ENCODE results near the gene PTPN3. TPM values are rescaled to one million over a fixed set of nuclear protein-coding genes. Genes with fewer than 3 reads are reported as not detected.
A peak's percentile ranks its signal among the peaks of the same experiment; 100 is the strongest.
"Not testable (repeated sequence)": the region's sequence is repeated elsewhere in the genome, so short reads cannot be mapped to it uniquely, and the experiment has no call there.

Gene PTPN3
- total RNA-seq, 3 donors from 2014 or later, result 13.2 to 30.3 (median 25.8) TPM

DNA sequence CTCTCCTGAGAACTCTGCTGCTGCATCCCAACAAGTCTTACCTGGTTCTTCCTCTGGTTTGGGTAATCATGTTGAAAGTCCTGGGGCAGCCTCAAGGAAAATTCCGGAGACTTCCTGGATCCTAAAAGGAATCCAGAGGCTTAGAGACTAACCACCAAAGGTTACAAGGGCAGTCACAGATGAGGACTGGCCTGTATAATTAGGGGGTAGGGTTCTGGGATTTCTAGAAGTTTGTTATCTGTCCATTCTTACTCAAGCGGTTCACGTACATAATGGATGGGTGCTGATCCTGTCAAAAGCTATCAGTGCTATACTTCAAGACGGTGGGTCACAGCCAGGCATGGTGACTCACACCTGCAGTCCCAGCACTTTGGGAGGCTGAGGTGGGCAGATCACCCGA lies 125.9 kb downstream of the PTPN3 start:
- intact Hi-C loops (cut with DNase I, micrococcal nuclease), result no loop called here
- no peaks in the 10 kb centered on the region for H3K36me3 ChIP-seq (ENCODE audit: low read depth)
- DNase-seq (no peak), ATAC-seq (no peak)
- no peak overlapping the region for H3K4me3 ChIP-seq
- H3K4me1 ChIP-seq (ENCODE audit: low read depth), result no peaks in the 10 kb centered on the region
- TF ChIP-seq CTCF (IDR thresholded peaks at IDR 0.05), result no peak
- H3K9me3 ChIP-seq, result no peaks in the 10 kb centered on the region

GRCh38 chr9:109371374-109371773 lies 126.7 kb downstream of the PTPN3 start:
- no peaks in the 10 kb centered on the region for H3K9me3 ChIP-seq
- no peak overlapping the region for H3K4me3 ChIP-seq
- ATAC-seq, result peak; percentile 80
- intact Hi-C loops (cut with DNase I, micrococcal nuclease), result no loop called here
- no peaks in the 10 kb centered on the region for H3K4me1 ChIP-seq (ENCODE audit: low read depth)
- no peak for TF ChIP-seq CTCF (IDR thresholded peaks at IDR 0.05)
- H3K36me3 ChIP-seq (ENCODE audit: low read depth), result no peaks in the 10 kb centered on the region
- DNase-seq, result no peak

DNA sequence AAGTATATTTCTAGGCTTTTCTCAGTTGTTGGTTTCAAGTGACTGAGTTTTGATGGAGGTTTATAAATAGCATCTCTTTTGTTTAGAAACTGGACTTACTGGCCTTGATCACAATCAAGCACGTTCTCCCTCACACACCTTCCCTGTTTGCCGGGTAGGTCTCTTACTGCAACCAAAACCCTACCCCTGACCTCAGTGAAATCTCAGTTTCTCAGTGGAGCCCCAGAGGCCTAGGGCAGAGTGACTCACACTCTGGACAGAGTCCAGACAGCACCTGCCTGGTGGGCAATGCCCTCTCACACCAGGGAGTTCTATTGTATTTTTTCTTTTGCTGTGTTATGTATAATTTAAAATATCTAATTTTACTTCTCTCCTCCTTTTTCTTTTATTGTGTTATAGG lies 128.8 kb downstream of the PTPN3 start:
- Histone ChIP-seq H3K4me3 (no peak overlapping the region), H3K36me3 (ENCODE audit: low read depth) (no peaks in the 10 kb centered on the region), H3K9me3 (no peaks in the 10 kb centered on the region), H3K4me1 (ENCODE audit: low read depth) (no peaks in the 10 kb centered on the region)
- DNase-seq, result no peak
- ATAC-seq, result no peak
- no peak for TF ChIP-seq CTCF (IDR thresholded peaks at IDR 0.05)
- intact Hi-C loops (cut with DNase I, micrococcal nuclease), result no loop called here

GRCh38 chr9:109360771-109361170 lies 137.3 kb downstream of the PTPN3 start:
- no peak for TF ChIP-seq CTCF (IDR thresholded peaks at IDR 0.05)

DNA sequence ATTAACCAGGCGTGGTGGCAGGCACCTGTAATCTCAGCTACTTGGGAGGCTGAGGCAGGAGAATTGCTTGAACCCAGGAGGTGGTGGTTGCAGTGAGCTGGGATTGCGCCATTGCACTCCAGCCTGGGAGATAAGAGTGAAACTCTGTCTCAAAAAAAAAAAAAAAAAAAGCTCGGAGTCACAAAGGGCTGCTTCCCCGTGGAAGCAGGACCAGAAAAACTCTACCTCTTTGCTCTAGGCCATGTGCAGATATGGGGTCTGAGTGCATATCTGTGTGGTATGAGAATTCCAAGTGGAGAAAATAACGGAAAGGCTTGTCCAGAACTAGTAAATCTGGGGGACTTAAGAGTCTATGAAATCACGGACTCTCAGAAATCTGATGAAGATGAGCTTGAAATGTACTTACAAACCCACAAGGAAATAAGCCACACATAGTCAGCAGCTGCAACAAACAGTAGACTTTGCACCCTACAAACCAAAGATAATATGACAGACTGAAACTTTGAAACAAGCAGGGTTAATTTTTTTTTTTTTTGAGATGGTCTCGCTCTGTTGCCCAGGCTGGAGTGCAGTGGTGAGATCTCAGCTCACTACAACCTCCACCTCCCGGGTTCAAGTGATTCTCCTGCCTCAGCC lies 139.0 kb downstream of the PTPN3 start:
- DNase-seq (peak in 1 of 3 donors; percentile 27), ATAC-seq (peak; percentile 89)
- H3K4me3 ChIP-seq; H3K4me1 ChIP-seq (ENCODE audit: low read depth); intact Hi-C loops (cut with DNase I, micrococcal nuclease); H3K9me3 ChIP-seq; H3K36me3 ChIP-seq (ENCODE audit: low read depth): not testable (repeated sequence)

More at GRCh38 chr9:109360771-109361170, 137.3 kb downstream of the PTPN3 start:
- DNase-seq (no peak), ATAC-seq (no peak)
- H3K9me3 ChIP-seq, result no peaks in the 10 kb centered on the region
- H3K4me3 ChIP-seq, result no peak overlapping the region
- H3K4me1 ChIP-seq (ENCODE audit: low read depth), result no peaks in the 10 kb centered on the region
- intact Hi-C loops (cut with DNase I, micrococcal nuclease), result no loop called here
- no peaks in the 10 kb centered on the region for H3K36me3 ChIP-seq (ENCODE audit: low read depth)

GRCh38 chr9:109355564-109356297 lies 142.4 kb downstream of the PTPN3 start:
- Histone ChIP-seq H3K4me3 (no peak overlapping the region), H3K9me3 (no peaks in the 10 kb centered on the region), H3K36me3 (ENCODE audit: low read depth) (no peaks in the 10 kb centered on the region), H3K4me1 (ENCODE audit: low read depth) (no peaks in the 10 kb centered on the region)
- TF ChIP-seq CTCF (IDR thresholded peaks at IDR 0.05), result no peak
- ATAC-seq, result no peak
- no peak for DNase-seq
- intact Hi-C loops (cut with DNase I, micrococcal nuclease), result no loop called here
